ENCODE results near the gene AP2A2. TPM values are rescaled to one million over a fixed set of nuclear protein-coding genes. Genes with fewer than 3 reads are reported as not detected.

AP2A2 gene
- total RNA-seq, 1 experiment from 2014 or later = 47.1 TPM

DNA sequence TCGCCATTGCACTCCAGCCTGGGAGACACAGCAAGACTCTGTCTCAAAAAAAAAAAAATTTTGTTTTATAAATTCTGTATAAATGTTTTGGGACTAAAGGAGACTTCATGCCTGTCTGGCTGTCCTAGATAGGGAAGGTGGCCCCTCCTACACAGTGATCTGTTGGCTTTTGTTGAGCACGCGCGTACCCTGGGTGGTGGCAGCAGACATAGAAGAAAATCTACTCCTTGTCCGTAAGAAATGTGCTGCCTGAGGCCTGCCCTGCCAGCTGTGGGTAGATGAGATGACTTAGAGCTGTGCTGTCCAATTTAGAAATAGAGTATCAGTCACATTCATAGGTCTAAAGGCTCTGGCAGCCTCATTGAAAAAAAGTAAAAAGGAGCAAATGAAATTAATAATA lies 37.0 kb downstream of the AP2A2 start:
- no peak for ATAC-seq
- no peak overlapping the region for H3K27ac Mint-ChIP-seq
- H3K36me3 Mint-ChIP-seq = peaks cover 49% of the 10 kb centered on the region
- no peak overlapping the region for H3K4me3 Mint-ChIP-seq
- H3K27me3 Mint-ChIP-seq (ENCODE audit: low read depth) = no peaks in the 10 kb centered on the region
- DNase-seq (ENCODE audit: low spot score) = no peak
- H3K4me1 Mint-ChIP-seq = peaks cover 8% of the 10 kb centered on the region; the same call in 1 of the 2 replicates
- ChIA-PET CTCF (no interaction called here), POLR2A (no interaction called here)
- H3K9me3 Mint-ChIP-seq = peaks cover 12% of the 10 kb centered on the region
- TF ChIP-seq ETV6 (CRISPR knock-in tag; IDR thresholded peaks at IDR 0.05) = no peak
- TF ChIP-seq, protein P1, sequence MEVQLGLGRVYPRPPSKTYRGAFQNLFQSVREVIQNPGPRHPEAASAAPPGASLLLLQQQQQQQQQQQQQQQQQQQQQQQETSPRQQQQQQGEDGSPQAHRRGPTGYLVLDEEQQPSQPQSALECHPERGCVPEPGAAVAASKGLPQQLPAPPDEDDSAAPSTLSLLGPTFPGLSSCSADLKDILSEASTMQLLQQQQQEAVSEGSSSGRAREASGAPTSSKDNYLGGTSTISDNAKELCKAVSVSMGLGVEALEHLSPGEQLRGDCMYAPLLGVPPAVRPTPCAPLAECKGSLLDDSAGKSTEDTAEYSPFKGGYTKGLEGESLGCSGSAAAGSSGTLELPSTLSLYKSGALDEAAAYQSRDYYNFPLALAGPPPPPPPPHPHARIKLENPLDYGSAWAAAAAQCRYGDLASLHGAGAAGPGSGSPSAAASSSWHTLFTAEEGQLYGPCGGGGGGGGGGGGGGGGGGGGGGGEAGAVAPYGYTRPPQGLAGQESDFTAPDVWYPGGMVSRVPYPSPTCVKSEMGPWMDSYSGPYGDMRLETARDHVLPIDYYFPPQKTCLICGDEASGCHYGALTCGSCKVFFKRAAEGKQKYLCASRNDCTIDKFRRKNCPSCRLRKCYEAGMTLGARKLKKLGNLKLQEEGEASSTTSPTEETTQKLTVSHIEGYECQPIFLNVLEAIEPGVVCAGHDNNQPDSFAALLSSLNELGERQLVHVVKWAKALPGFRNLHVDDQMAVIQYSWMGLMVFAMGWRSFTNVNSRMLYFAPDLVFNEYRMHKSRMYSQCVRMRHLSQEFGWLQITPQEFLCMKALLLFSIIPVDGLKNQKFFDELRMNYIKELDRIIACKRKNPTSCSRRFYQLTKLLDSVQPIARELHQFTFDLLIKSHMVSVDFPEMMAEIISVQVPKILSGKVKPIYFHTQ (CRISPR knock-in tag; IDR thresholded peaks at IDR 0.05) = no peak
- TF ChIP-seq GRHL2 (CRISPR knock-in tag; IDR thresholded peaks at IDR 0.05; ENCODE audit: insufficient replicate concordance, severe bottlenecking) = no peak
- TF ChIP-seq, protein P2, sequence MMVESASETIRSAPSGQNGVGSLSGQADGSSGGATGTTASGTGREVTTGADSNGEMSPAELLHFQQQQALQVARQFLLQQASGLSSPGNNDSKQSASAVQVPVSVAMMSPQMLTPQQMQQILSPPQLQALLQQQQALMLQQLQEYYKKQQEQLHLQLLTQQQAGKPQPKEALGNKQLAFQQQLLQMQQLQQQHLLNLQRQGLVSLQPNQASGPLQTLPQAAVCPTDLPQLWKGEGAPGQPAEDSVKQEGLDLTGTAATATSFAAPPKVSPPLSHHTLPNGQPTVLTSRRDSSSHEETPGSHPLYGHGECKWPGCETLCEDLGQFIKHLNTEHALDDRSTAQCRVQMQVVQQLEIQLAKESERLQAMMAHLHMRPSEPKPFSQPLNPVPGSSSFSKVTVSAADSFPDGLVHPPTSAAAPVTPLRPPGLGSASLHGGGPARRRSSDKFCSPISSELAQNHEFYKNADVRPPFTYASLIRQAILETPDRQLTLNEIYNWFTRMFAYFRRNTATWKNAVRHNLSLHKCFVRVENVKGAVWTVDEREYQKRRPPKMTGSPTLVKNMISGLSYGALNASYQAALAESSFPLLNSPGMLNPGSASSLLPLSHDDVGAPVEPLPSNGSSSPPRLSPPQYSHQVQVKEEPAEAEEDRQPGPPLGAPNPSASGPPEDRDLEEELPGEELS (CRISPR knock-in tag; IDR thresholded peaks at IDR 0.05) = no peak
- TF ChIP-seq EMX1 (CRISPR knock-in tag; IDR thresholded peaks at IDR 0.05) = no peak

DNA sequence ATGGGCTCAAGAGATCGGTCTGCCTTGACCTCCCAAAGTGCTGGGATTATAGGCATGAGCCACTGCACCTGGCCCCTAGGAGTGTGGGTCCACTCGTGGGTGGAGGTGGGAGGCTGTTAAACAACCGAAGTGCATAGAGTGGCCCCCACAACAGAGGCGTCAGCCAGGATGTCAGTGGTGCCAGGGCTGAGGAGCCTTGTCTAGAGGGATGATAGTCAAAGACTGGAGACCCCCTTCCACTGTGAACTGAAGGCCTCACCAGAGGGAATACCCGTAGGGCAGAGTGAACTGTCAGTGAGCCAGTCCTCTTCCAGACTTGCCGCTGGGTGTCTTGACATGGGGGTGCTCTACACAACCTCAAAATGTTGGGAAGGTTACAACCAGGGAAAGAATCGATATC lies 38.2 kb downstream of the AP2A2 start:
- H3K27me3 Mint-ChIP-seq (ENCODE audit: low read depth) = no peaks in the 10 kb centered on the region
- H3K4me1 Mint-ChIP-seq = no peaks in the 10 kb centered on the region; the same call in 1 of the 2 replicates
- ChIA-PET CTCF (no interaction called here), POLR2A (no interaction called here)
- H3K36me3 Mint-ChIP-seq = peaks cover 47% of the 10 kb centered on the region
- H3K4me3 Mint-ChIP-seq = no peak overlapping the region
- DNase-seq (ENCODE audit: low spot score) (no peak), ATAC-seq (no peak)
- TF ChIP-seq PRRX2 (CRISPR knock-in tag; IDR thresholded peaks at IDR 0.05) (no peak), NFATC4 (CRISPR knock-in tag; IDR thresholded peaks at IDR 0.05) (no peak), SOX15 (CRISPR knock-in tag; IDR thresholded peaks at IDR 0.05) (no peak), ELF4 (CRISPR knock-in tag; IDR thresholded peaks at IDR 0.05; ENCODE audit: low read depth) (no peak), ZNF317 (CRISPR knock-in tag; IDR thresholded peaks at IDR 0.05; ENCODE audit: borderline replicate concordance, low read depth) (no peak), TEAD1 (CRISPR knock-in tag; IDR thresholded peaks at IDR 0.05) (no peak)
- TF ChIP-seq, protein P3, sequence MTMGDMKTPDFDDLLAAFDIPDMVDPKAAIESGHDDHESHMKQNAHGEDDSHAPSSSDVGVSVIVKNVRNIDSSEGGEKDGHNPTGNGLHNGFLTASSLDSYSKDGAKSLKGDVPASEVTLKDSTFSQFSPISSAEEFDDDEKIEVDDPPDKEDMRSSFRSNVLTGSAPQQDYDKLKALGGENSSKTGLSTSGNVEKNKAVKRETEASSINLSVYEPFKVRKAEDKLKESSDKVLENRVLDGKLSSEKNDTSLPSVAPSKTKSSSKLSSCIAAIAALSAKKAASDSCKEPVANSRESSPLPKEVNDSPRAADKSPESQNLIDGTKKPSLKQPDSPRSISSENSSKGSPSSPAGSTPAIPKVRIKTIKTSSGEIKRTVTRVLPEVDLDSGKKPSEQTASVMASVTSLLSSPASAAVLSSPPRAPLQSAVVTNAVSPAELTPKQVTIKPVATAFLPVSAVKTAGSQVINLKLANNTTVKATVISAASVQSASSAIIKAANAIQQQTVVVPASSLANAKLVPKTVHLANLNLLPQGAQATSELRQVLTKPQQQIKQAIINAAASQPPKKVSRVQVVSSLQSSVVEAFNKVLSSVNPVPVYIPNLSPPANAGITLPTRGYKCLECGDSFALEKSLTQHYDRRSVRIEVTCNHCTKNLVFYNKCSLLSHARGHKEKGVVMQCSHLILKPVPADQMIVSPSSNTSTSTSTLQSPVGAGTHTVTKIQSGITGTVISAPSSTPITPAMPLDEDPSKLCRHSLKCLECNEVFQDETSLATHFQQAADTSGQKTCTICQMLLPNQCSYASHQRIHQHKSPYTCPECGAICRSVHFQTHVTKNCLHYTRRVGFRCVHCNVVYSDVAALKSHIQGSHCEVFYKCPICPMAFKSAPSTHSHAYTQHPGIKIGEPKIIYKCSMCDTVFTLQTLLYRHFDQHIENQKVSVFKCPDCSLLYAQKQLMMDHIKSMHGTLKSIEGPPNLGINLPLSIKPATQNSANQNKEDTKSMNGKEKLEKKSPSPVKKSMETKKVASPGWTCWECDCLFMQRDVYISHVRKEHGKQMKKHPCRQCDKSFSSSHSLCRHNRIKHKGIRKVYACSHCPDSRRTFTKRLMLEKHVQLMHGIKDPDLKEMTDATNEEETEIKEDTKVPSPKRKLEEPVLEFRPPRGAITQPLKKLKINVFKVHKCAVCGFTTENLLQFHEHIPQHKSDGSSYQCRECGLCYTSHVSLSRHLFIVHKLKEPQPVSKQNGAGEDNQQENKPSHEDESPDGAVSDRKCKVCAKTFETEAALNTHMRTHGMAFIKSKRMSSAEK (CRISPR knock-in tag; IDR thresholded peaks at IDR 0.05; ENCODE audit: borderline replicate concordance) = no peak
- TF ChIP-seq, protein P4, sequence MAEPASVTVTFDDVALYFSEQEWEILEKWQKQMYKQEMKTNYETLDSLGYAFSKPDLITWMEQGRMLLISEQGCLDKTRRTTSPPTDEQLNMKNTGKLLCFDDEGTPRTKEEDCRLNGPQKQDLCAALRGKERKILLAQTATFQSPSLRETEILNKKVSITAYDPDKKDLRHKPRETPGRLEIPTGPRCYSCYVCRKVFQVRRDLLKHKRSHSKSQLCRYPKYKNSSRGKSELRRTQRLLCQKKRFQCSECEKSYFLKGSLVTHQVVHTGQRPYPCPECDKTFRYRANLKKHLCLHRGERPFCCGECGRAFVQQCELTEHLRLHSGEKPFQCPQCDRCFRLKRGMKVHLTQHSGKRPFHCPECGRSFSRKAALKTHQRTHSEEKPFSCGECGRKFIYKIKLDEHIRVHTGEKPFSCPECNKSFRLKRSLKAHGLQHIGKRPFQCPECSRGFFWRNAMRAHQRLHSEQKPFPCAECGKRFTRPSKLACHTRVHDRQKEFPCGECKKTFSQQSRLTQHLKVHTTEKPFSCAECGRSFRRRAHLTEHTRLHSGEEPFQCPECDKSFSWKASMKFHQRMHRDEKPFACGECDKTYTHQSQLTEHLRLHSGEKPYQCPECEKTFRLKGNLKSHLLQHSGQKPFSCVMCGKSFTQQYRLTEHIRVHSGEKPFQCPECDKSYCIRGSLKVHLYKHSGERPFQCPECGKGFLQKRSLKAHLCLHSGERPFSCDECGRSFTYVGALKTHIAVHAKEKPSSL (CRISPR knock-in tag; conservative IDR thresholded peaks at IDR 0.05) = no peak
- no peak overlapping the region for H3K27ac Mint-ChIP-seq
- H3K9me3 Mint-ChIP-seq = peaks cover 12% of the 10 kb centered on the region

Data from WTC11 (cell line).